HT-29 (cell line): ENCODE data around the gene FAM32A. TPM values are rescaled to one million over a fixed set of nuclear protein-coding genes. Genes with fewer than 3 reads are reported as not detected.

ENCODE experiments used
- DNase-seq: peaks from one replicate; pipeline ENCODE4 v3.0.0-alpha.2; 2015; ENCODE audit warnings: low spot score
- total RNA-seq: library from RNA; depleted of rRNA; stranded (reverse); fragments of >200 nt; shearing (Covaris generic); gene quantifications from 2 replicates; pipeline ENCODE4 v1.2.3, GENCODE V29; 2014; rRNA removed

The FAM32A gene
- total RNA-seq = 56.2 and 59.9 TPM in 2 replicates

DNA sequence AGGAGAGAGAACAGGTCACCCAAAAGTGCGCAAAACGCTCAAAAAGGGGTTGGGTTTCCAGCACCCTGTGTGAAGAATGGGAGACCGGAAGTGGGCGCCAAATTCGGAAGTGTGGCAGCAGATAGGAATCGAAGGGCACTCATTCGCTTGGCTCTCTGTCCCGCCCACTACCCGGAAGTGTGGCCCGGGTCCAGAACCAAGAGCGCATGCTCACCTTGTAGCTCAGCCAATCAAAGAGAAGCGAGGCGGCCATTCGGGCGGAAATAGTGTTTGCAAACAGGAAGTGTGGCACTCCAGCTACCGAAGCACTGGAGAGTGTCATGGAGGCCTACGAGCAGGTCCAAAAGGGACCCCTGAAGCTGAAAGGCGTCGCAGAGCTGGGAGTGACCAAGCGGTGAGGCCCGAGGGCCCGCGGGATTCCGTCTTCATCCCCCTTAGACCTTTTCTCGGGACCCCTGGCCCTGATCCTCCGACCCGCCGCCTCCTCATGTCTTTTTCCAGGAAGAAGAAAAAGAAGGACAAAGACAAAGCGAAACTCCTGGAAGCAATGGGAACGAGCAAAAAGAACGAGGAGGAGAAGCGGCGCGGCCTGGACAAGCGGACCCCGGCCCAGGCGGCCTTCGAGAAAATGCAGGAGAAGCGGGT is at the start of gene FAM32A:
Gene FAM32A (plus strand): TSS at position 288 of the 645 bp plus-strand sequence. CDS start 33 bp downstream, at position 321.
- peak; percentile 95 for DNase-seq

DNA sequence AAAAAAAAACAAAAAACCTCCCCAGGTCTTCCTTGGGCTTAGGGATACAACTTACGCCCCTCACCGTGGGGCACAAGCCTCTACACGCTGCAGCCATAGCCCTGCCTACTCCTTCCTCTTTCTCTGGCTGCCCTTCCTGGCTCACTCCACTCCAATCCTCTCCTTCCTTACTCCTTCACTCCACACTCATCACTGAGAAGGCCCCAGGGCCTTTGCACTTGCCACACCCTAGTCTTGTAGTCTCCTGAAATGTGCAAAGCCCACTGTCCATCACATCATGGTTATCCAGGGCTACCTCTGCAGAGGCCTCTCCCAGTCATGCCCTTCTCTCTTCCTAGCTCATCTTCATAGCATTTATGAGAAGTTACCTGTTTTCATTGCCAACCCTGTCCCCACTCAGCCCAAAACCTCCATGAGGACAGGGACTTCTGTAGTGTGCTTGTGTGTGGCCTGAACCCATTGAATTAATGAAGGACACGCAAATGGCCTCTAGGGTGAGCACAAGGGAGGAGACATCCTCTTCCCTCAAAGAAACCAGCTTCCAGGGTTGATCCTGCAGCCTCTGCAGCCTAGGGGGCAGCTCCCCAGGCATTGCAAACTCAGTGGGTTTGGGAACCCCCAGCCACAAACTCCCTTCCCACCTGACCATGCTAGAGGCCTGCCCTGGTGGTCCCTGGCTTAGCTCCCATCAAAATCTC is 49.6 kb upstream of the FAM32A start:
- DNase-seq = no peak

DNA sequence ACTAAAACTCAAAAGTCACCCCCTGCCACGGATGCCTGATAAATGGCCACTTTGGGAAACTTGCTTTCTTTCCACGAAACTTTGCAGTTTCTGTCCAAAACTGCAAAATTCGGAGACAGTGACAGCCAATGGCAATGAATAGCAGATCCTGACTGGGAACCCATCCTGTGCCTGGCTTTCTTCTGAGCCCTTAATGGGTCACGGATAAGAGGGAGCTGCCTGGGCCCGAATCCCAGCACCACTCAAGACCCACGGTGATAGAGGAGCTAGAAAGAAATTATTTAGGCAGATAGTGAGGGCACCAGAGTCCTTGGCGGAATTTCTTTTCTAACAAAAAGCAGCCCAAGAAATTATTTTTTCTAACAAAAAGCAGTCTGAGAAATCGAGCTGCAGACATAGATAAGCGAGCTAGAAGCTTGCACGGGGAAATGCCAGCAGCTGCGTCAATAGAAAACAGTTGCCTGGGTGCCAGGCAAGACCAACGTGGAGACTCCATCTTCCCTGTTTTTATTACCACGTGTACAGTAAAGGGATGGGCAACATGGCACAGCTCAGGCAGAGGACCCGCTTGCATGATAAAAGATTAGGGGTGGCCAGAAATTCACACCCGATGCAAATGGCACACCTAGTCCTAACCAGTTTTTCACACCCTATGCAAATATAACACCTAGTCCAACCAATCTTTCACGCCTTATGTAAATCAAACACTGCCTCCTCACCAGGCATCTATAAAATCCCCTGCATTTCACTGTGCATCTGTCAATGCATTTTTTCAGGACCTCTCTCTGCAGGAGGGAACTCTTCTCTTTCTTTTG is 48.8 kb upstream of the FAM32A start:
- DNase-seq = no peak

DNA sequence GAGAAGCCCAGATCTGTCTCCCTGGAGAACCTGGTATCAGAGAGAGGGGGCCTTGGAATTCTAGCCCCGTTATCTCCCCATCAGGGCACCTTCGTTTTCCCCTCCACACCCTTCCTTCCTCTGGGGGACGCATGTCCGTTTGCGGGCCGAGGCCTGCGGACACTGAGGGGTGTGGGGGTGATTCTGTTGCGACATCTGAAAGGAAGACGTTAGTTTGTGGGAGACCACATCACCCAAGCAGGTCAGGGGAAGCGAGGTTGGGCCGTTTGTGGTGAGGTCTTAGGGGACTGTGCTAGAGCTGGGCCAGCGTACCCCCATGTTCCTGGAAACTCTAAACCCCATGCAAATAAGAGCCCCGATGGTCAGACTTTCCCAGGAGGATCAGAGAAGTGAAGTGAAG is 45.5 kb upstream of the FAM32A start:
- no peak for DNase-seq

DNA sequence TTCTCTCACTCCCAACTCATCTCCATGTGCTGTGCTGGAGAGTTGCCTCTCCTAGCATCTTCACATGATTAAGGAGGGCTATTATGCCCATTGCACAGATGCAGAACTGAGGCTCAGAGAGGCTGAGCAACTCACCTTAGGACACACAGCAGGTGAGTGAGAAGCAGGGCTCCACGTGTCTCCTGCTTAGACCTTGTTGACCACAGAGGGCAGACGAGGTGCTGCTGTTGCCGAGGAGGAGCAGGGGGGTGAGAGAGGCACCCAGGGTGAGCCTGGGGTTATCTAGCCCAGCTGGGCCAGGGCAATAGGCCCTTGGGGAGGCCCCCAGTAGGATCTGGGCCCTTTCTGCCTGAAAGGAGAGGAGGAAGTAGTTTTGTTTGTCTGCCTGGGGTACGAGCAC is 44.2 kb upstream of the FAM32A start:
- no peak for DNase-seq

DNA sequence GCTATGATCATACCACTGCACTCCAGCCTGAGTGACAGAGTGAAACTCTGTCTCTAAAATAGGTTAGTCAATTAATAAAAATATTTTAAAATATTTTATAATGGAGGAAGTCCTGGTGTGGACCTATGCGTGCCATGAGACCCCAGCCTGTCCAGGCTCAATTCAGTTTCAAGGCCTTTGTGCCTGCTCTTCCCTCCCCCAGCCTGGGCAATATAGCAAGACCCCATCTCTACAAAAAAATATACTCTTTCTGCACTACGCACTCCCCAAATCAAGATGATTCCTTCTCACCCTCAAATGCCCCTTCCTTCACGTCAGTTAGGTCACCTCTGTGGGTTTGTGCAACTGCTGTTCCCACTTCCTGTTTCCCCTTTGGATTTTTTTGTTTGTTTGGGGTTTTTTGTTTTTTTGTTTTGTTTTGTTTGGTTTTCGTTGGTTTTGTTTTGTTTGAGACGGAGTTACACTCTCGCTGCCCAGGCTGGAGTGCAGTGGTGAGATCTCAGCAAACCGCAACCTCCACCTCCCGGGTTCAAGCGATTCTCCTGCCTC is 43.1 kb upstream of the FAM32A start:
- no peak for DNase-seq

DNA sequence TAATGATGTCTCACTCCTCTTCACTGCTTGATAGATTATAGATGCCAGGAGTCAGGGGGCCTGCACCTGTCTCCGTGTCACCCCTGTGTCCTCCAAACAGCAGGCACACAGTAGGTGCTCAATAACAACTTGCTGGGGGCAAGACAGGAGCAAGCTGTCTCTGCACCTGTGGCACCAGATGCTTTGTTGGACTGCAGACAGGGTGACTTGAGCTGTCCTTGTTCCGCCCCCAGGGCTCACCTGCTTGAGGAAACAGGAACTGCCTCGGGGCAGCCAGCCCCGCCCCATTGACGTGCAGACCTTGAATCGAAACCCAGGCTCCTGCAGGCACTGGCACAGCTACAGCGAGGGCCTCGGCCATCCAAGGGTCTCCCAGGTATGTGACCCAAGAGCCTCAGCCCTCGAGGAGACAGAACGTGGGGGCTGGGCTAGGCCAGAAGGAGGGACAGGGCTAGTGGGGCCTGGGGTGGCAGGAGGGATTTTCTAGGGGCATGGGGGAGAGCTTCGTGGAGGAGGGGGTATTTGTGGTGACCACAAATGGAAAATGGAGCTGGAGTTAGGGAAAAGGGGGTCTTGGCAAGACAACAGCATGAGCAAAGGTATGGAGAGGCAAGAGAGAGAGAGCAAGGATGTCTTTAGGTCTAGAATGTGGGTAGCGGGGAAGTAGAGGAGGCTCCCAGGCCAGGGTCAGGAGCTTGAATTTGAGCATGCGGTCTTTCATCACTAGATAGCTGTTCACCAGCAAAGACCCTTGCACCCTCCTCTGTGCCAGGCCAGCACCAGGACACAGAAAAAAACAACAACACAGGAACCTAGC is 41.6 kb upstream of the FAM32A start, which contains the start of gene HSH2D:
Gene HSH2D (plus strand): TSS at position 287 of the 817 bp plus-strand sequence. CDS start 5,066 bp downstream, outside the sequence.
- peak; percentile 68 for DNase-seq

DNA sequence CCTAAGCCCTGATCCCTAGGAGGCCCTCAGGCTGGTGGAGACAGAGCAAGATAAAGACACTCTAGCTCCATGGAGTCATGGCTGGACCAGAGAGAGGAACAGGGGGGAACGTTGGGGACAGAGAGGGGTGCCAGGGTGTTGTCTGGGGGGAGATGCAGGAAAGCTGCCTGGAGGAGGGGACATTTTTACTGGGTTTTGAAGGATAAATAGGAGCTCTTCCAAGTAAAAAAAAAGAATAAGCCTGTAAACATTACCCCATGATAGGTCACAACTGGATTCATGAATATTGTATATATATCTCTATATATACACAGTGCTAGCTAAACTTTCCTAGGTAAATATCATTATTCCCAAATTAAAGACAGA is 41.0 kb upstream of the FAM32A start:
- DNase-seq = no peak

DNA sequence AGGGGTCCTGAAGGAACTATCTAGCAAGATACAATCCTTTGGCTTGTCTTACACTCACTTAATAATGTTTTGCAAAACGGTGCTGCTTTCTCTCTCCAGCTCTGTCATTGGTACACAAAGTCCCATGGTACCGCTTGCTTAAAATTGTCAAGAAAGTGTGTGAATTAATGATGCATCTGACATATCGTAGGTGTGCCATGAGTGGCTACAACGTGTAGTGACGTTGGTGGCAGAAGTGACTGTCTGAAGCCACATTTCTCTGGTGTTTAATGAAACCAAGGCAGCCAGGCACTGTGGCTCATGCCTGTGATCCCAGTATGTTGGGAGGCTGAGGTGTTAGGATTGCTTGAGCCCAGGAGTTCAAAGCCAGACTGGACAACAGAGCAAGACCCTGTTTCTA is 39.1 kb upstream of the FAM32A start:
- DNase-seq = no peak

DNA sequence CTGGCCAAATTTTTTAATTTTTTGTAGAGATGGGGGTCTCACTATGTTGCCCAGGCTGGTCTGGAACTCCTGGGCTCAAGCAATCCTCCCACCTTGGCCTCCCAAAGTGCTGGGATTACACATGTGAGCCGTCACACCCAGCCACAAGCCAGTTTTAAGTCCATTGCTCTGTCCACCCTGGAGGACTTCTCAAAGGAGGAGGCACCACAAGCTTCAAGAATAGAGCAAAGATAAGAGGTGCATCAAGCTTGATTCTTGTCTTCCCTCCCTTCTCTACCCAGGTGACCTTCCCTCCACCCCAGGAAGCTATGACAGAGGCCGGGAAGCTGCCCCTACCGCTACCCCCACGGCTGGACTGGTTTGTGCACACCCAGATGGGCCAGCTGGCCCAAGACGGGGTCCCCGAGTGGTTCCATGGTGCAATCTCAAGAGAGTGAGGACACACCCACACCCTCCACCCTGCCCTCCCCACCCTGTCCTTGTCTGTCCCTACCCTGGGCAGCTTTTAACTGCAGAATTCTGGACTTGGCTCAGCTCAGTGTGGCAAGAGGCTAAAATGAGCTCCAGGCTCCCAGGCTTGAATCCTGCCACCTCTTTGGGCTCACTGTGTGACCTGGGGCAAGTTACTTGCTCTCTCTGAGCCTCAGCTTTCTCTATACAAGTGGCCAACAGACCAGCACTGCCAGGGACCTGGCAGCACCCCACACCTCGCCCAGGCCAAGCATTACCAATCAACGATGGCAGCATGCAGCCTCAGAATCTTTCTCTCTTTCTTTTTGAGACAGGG is 36.6 kb upstream of the FAM32A start:
- no peak for DNase-seq

DNA sequence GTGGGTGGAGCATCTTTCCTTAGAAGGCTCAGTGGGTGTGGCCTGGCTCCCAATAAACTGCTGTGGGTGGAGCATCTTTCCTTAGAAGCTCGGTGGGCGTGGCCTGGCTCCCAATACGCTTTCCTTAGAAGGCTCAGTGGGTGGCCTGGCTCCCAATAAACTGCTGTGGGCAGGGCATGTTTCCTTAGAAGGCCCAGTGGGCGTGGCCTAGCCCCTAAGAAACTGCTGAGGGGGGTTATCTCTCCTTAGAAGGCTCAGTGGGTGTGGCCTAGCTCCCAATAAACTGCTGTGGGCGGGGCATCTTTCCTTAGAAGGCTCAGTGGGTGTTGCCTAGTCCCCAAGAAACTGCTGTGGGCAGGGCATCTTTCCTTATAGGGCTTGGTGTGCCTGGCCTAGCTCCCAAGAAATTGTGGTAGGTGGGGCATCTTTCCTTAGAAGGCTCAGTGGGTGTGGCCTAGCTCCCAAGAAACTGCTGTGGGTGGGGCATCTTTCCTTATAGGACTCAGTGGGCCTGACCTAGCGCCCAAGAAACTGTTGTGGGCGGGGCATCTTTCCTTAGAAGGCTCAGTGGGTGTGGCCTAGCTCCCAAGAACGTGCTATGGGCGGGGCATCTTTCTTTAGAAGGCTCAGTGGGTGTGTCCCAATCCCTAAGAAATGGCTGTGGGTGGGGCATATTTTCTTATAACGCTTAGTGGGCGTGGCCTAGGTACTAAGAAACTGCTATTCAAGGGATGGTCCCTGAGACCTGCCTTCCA is 31.5 kb upstream of the FAM32A start:
- DNase-seq = no peak

DNA sequence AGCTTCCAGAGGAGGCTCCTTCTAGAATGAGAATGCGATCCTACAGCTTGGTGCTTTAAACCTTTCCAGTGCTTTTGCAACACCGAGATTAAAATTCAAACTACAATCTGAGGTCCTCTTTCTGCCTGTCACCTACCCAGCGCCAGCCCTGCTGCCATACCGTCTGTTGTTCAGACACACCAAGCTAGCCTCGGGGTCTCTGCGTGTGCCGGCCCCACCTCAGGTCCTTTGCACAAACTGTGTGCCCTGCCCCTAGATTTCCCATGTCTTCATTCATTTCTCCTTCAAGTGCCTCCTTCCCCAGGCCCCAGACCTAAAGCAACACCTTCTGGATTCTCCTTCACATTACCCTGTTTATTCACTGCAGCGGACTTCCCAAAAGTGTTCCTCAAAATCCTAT is 30.7 kb upstream of the FAM32A start:
- no peak for DNase-seq

DNA sequence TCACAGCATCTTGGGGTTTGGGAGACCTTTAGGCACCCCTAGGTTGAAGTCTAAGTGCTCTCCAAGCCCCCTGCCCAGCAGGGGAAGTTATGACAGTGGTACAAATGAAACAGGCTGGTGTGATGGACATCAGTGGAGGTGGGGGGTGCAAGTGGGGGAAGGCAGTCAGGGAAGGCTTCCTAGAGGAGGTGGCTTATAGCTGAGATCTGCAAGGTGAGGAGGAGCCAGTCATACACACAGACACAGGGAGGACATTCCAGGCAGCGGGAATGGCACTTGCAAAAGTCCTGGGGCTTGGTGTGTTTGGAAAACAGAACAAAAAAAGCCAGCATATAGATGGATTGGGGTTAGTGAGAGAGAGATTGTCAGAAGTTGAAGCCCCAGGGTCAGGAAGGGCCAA is 30.1 kb upstream of the FAM32A start:
- DNase-seq = no peak

DNA sequence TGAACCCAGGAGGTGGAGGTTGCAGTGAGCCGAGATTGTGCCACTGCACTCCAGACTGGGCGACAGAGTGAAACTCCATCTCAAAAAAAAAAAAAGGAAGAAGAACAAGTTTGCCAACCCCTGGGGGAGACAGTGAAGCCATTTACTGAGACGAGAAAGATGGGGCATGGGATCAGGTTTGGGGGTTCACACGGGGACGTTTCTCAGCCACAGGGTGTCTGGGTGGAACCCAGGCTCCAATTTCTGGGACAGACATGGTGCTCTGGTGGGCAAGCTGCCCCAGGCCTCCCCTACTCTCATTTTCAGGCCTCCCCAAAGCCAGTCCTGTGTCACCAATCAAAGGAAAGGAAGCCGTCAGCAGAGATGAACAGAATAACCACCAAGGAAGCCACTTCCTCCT is 28.3 kb upstream of the FAM32A start:
- no peak for DNase-seq

DNA sequence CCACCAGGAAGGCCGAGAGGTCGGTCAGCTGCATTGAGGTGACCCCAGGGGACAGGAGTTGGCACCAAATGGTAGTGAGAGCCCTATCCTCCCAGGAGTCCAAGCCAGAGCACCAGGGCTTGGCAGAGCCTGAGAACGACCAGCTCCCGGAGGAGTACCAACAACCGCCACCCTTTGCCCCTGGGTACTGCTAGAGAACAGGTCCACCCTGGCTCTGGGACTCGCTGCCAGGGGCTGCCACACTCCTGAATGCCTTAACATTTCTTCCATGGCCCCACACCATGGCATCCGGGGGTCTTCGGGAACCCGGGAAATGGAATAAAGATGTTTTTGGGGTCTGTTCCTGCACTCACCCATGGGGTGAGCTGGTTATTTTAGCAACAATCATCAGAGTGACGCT is 27.6 kb upstream of the FAM32A start:
- DNase-seq = no peak

DNA sequence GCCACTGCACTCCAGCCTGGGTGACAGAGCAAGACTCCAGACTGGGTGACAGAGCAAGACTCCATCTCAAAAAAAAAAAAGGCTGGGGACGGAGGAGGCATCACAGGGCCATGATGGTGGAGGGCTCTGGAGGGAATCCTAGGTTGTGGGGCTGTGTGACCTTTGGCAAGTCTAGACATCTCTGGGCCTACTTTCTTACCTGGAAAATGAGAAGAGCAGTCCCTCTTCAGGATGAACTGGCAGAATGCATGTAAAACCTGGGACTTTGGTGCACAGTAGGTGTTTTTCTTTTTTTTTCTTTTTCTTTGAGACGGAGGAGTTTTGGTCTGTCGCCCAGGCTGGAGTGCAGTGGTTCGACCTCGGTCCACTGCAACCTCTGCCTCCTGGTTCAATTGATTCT is 25.6 kb upstream of the FAM32A start:
- no peak for DNase-seq

DNA sequence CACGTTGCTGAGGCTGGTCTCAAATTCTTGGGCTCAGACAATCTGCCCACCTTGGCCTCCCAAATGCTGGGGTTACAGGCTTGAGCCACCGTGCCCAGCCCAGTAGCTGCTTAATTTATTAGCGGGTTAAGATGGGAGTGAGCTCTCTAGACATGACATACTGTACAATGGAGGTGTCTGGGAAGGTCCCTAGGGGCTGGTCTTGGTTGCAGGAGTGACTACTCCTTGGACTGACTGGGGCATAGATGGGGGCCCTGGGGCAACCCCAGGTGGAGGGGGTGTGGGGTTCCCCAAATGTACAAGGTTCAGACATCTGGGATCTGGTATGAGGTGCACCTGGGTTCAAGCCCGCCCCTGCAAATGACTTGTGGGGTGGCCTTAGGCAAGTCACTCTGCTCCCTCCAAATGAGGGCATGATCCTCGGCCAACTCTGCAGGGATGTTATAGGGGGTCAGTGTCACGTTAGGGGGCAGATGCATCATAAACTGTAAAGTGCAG is 24.7 kb upstream of the FAM32A start:
- DNase-seq = no peak

DNA sequence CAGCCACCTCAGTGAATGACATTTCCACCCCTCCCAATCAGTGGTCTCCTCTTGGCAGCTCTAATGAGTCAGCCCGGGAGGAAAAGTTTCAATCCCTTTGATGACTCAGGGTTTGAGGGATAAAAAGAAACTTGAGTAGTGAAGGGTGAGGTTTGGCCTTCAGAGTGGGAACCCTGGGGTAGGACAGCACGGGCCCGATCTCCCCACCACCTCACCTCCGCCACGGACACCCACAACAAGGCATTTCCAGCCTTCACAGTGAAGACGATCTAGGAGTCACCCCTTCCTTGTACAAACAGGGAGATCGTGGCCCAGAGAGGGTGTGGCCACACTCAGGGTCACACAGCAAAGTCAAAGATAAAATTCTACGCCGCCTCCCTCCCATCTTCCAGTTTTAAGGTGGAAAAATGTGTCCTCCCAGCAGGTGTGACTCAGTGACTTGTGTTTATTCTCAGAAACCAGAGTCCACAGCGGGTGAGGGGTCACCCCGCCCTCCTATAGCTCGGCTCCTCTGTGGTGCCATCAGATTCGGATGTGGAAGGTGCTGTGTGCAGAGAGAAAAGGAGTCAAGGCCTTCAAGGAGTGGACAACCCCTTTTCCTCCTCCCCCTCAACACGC is 24.2 kb upstream of the FAM32A start:
- DNase-seq = no peak

DNA sequence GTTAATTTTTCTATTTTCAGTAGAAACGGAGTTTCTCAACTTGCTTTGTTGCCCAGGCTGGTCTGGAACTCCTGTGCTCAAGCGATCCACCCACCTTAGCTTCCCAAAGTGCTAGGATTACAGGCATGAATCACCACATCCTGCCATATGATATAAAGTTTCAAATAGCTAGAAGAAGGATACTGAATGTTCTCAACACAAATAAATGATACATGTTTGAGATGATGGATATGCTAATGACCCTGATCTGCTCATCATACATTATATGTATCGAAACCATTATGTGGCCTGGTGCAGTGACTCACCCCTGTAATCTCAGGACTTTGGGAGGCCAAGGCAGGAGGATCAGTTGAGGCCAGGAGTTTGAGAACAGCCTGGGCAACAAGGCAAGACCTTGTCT is 23.4 kb upstream of the FAM32A start:
- no peak for DNase-seq
